ENCODE data around the gene OPCML.

DNA sequence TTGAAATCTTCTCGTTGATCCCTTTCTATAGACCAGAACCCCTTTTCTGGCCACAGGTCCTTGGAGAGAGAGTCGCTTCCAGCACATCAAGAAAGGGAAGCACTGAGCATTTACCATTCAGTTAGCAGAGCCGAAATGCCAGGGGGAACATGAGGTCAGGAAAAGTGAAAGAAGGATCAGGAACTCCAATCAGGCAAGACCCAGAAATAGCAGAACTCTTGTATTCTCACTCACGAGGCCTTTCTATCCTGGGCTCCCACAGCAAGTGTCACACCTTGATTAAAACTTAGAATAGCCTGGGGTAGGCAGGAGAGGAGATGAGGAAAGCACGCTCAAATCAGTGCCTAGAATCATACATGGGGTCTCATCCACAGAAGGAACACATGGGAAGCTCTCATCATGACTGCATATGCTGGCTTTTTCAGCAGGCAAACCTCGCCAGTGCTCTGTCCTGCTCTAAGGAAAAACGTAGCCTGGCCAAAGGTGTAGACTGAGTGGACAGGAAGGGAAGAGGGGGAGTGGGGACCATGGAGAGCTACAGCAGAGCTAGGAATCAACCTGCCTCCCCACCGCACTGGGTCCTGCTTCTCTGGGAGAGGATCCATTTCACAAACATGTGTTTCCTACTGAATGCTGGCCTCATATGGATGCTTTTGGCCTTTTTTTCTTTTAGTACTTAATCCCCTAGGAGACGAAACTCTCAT lies 40.5 kb downstream of the OPCML start:
- TF ChIP-seq, protein P1, sequence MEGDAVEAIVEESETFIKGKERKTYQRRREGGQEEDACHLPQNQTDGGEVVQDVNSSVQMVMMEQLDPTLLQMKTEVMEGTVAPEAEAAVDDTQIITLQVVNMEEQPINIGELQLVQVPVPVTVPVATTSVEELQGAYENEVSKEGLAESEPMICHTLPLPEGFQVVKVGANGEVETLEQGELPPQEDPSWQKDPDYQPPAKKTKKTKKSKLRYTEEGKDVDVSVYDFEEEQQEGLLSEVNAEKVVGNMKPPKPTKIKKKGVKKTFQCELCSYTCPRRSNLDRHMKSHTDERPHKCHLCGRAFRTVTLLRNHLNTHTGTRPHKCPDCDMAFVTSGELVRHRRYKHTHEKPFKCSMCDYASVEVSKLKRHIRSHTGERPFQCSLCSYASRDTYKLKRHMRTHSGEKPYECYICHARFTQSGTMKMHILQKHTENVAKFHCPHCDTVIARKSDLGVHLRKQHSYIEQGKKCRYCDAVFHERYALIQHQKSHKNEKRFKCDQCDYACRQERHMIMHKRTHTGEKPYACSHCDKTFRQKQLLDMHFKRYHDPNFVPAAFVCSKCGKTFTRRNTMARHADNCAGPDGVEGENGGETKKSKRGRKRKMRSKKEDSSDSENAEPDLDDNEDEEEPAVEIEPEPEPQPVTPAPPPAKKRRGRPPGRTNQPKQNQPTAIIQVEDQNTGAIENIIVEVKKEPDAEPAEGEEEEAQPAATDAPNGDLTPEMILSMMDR (IDR thresholded peaks at IDR 0.05) = no peak
- TF ChIP-seq POLR2AphosphoS5 (IDR thresholded peaks at IDR 0.05) = no peak
- no peak for TF ChIP-seq POLR2A (IDR thresholded peaks at IDR 0.05; ENCODE audit: low read depth)
- no peak for TF ChIP-seq EP300 (IDR thresholded peaks at IDR 0.05)

Data from esophagus muscularis mucosa (tissue), 4 donors.